Measurements from ENCODE around the gene HMGB4.

Gene HMGB4

GRCh38 chr1:33898881-33899280 is 35.0 kb downstream of the HMGB4 start:
- H3K9me3 ChIP-seq (ENCODE audit: insufficient read depth, low read depth, low read length) = no peaks in the 10 kb centered on the region
- no peaks in the 10 kb centered on the region; the same call in 1 of the 2 replicates for H3K4me1 ChIP-seq (ENCODE audit: insufficient read depth, low read length)
- H3K36me3 ChIP-seq (ENCODE audit: insufficient read depth, low read depth, low read length) = no peaks in the 10 kb centered on the region
- no peak overlapping the region for H3K9ac ChIP-seq (ENCODE audit: low read depth, low read length)
- no peaks in the 10 kb centered on the region for H3K27me3 ChIP-seq (ENCODE audit: insufficient read depth, low read length)
- no peak overlapping the region for H3K27ac ChIP-seq (ENCODE audit: low read length)
- no peak overlapping the region for H3K4me3 ChIP-seq (ENCODE audit: low read length)

- H3K9ac ChIP-seq (ENCODE audit: low read depth, low read length) = no peak overlapping the region
- no peaks in the 10 kb centered on the region for H3K27me3 ChIP-seq (ENCODE audit: insufficient read depth, low read length)
- H3K4me1 ChIP-seq (ENCODE audit: insufficient read depth, low read length) = no peaks in the 10 kb centered on the region; the same call in 1 of the 2 replicates
- H3K36me3 ChIP-seq (ENCODE audit: insufficient read depth, low read depth, low read length) = no peaks in the 10 kb centered on the region
- no peak overlapping the region for H3K27ac ChIP-seq (ENCODE audit: low read length)
- no peak overlapping the region for H3K4me3 ChIP-seq (ENCODE audit: low read length)
- no peaks in the 10 kb centered on the region for H3K9me3 ChIP-seq (ENCODE audit: insufficient read depth, low read depth, low read length)
Observed at GRCh38 chr1:33899746-33900145, 35.9 kb downstream of the HMGB4 start.

GRCh38 chr1:33902486-33903209 is 38.8 kb downstream of the HMGB4 start:
- Histone ChIP-seq H3K4me1 (ENCODE audit: insufficient read depth, low read length) (no peaks in the 10 kb centered on the region; the same call in 1 of the 2 replicates), H3K9ac (ENCODE audit: low read depth, low read length) (no peak overlapping the region; the same call in 1 of the 2 replicates), H3K9me3 (ENCODE audit: insufficient read depth, low read depth, low read length) (no peaks in the 10 kb centered on the region), H3K36me3 (ENCODE audit: insufficient read depth, low read depth, low read length) (no peaks in the 10 kb centered on the region), H3K27ac (ENCODE audit: low read length) (no peak overlapping the region), H3K27me3 (ENCODE audit: insufficient read depth, low read length) (no peaks in the 10 kb centered on the region), H3K4me3 (ENCODE audit: low read length) (no peak overlapping the region)

GRCh38 chr1:33903210-33903589 is 39.3 kb downstream of the HMGB4 start:
- no peaks in the 10 kb centered on the region; the same call in 1 of the 2 replicates for H3K4me1 ChIP-seq (ENCODE audit: insufficient read depth, low read length)
- no peaks in the 10 kb centered on the region for H3K27me3 ChIP-seq (ENCODE audit: insufficient read depth, low read length)
- no peak overlapping the region for H3K4me3 ChIP-seq (ENCODE audit: low read length)
- no peak overlapping the region for H3K9ac ChIP-seq (ENCODE audit: low read depth, low read length)
- no peak overlapping the region for H3K27ac ChIP-seq (ENCODE audit: low read length)
- no peaks in the 10 kb centered on the region for H3K9me3 ChIP-seq (ENCODE audit: insufficient read depth, low read depth, low read length)
- H3K36me3 ChIP-seq (ENCODE audit: insufficient read depth, low read depth, low read length) = no peaks in the 10 kb centered on the region

- no peak overlapping the region for H3K4me3 ChIP-seq (ENCODE audit: low read length)
- H3K9me3 ChIP-seq (ENCODE audit: insufficient read depth, low read depth, low read length) = no peaks in the 10 kb centered on the region
- no peak overlapping the region for H3K27ac ChIP-seq (ENCODE audit: low read length)
- no peaks in the 10 kb centered on the region; the same call in 1 of the 2 replicates for H3K4me1 ChIP-seq (ENCODE audit: insufficient read depth, low read length)
- no peaks in the 10 kb centered on the region for H3K27me3 ChIP-seq (ENCODE audit: insufficient read depth, low read length)
- H3K36me3 ChIP-seq (ENCODE audit: insufficient read depth, low read depth, low read length) = no peaks in the 10 kb centered on the region
- H3K9ac ChIP-seq (ENCODE audit: low read depth, low read length) = no peak overlapping the region
Observed at GRCh38 chr1:33905241-33905640, 41.4 kb downstream of the HMGB4 start.

GRCh38 chr1:33906156-33906555 is 42.3 kb downstream of the HMGB4 start:
- no peaks in the 10 kb centered on the region; the same call in 1 of the 2 replicates for H3K4me1 ChIP-seq (ENCODE audit: insufficient read depth, low read length)
- no peaks in the 10 kb centered on the region for H3K9me3 ChIP-seq (ENCODE audit: insufficient read depth, low read depth, low read length)
- H3K27ac ChIP-seq (ENCODE audit: low read length) = no peak overlapping the region
- H3K9ac ChIP-seq (ENCODE audit: low read depth, low read length) = no peak overlapping the region
- no peaks in the 10 kb centered on the region for H3K27me3 ChIP-seq (ENCODE audit: insufficient read depth, low read length)
- H3K4me3 ChIP-seq (ENCODE audit: low read length) = no peak overlapping the region
- H3K36me3 ChIP-seq (ENCODE audit: insufficient read depth, low read depth, low read length) = no peaks in the 10 kb centered on the region

- H3K4me1 ChIP-seq (ENCODE audit: insufficient read depth, low read length) = no peaks in the 10 kb centered on the region
- no peak overlapping the region for H3K4me3 ChIP-seq (ENCODE audit: low read length)
- no peak overlapping the region for H3K27ac ChIP-seq (ENCODE audit: low read length)
- H3K9me3 ChIP-seq (ENCODE audit: insufficient read depth, low read depth, low read length) = no peaks in the 10 kb centered on the region
- no peaks in the 10 kb centered on the region for H3K36me3 ChIP-seq (ENCODE audit: insufficient read depth, low read depth, low read length)
- H3K9ac ChIP-seq (ENCODE audit: low read depth, low read length) = no peak overlapping the region
- no peaks in the 10 kb centered on the region for H3K27me3 ChIP-seq (ENCODE audit: insufficient read depth, low read length)
Observed at GRCh38 chr1:33908324-33908956, 44.6 kb downstream of the HMGB4 start.

Measured in iPS-20b (cell line).